AG10803 (cell line): ENCODE results near the gene UROS.
A peak's percentile ranks its signal among the peaks of the same experiment; 100 is the strongest.

Source experiments
- DNase-seq: peaks from one replicate; pipeline ENCODE4 v3.0.0; 2010; ENCODE audit warnings: low read depth
- H3K4me3 ChIP-seq: 2 replicates; pipeline ENCODE4 v1.5.1; 2011; ENCODE audit warnings: mild to moderate bottlenecking, low read length, control low read depth
- TF ChIP-seq, protein P1 (sequence below): conservative IDR thresholded peaks from 2 replicates; pipeline ENCODE4 v1.5.1; 2011; ENCODE audit warnings: mild to moderate bottlenecking, low read length, control low read depth, inconsistent platforms

The UROS gene

DNA sequence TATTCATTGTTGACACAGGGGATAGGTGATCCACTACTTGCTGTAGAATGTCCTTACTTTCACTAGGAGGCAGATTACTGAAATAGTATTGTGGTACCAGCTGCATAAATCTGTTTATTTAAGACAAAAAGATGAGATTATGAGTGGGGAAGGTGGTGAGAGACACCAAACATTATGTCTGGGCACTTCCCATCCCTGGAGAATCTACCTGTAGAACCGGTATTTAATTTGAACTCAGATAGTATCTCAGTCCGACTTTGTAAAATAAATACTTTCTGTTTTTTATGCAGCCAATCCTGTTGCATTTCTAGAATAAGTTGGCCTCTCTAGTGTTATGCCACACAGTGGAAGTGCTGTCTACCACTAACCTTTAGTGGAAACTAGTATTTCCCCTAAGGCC, 13.7 kb upstream of the UROS start:
- TF ChIP-seq, protein P1, sequence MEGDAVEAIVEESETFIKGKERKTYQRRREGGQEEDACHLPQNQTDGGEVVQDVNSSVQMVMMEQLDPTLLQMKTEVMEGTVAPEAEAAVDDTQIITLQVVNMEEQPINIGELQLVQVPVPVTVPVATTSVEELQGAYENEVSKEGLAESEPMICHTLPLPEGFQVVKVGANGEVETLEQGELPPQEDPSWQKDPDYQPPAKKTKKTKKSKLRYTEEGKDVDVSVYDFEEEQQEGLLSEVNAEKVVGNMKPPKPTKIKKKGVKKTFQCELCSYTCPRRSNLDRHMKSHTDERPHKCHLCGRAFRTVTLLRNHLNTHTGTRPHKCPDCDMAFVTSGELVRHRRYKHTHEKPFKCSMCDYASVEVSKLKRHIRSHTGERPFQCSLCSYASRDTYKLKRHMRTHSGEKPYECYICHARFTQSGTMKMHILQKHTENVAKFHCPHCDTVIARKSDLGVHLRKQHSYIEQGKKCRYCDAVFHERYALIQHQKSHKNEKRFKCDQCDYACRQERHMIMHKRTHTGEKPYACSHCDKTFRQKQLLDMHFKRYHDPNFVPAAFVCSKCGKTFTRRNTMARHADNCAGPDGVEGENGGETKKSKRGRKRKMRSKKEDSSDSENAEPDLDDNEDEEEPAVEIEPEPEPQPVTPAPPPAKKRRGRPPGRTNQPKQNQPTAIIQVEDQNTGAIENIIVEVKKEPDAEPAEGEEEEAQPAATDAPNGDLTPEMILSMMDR: no peak
- no peak overlapping the region for H3K4me3 ChIP-seq
- DNase-seq: no peak

DNA sequence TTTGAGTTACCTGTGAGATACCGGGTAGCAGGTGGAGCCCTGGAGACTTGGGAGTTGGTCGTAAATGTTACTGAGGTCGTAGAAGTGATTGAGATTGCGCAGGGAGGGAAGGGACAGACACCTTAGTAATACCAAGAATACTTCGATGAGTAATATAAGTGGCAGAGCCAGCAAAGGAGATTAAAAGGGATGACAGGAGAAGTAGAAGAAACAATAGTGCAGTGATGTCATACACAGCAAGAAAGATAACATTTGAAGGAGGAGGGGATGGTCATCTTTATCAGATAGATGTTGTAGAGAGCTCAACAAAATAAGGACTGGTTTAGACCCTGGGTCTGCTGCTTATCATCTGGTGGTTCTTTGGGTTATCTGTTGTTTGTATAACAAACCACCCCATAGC, 5.3 kb upstream of the UROS start:
- no peak overlapping the region for H3K4me3 ChIP-seq
- no peak for DNase-seq
- TF ChIP-seq, protein P1: no peak

DNA sequence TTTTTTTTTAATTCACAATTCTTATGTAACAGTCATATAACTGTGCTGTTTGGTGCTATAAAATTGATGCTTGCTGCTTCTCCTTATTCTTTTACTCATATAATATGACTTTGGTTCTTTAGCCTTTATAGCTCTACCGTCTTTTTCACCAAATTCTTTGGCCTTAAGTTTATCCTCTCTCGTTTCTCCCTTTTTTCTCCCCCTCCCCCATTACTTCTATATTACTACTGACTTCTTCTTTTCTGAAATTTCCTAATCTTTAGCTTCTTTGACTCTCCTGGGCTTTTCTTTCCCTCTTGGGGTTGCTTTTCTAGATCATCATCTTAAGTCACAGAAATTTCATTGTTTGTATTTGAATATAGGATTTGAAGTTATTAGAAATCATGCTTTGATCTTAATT, 4.1 kb upstream of the UROS start:
- DNase-seq: no peak
- H3K4me3 ChIP-seq: no peak overlapping the region
- TF ChIP-seq, protein P1: no peak

DNA sequence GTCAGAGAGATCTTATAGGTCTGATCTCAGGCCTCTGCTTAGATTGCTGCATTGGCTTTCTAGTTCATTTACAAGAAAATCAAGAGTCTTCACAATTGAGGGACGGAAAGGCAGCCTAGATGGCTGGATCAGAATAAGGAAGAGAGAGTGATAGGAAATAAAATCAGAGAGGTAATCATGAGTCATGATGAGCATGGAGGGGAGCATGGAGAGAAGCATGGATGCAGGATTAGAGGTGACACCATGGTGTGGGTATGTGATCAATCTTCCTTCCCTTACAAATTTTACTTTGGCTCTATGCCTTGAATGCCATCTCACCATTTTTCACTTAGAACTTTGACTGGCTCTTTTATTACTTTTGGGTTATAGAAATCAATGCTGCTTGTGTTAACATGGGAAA, 1.7 kb upstream of the UROS start:
- H3K4me3 ChIP-seq: peak overlapping the region; percentile 99
- DNase-seq: peak; percentile 28
- TF ChIP-seq, protein P1: no peak

DNA sequence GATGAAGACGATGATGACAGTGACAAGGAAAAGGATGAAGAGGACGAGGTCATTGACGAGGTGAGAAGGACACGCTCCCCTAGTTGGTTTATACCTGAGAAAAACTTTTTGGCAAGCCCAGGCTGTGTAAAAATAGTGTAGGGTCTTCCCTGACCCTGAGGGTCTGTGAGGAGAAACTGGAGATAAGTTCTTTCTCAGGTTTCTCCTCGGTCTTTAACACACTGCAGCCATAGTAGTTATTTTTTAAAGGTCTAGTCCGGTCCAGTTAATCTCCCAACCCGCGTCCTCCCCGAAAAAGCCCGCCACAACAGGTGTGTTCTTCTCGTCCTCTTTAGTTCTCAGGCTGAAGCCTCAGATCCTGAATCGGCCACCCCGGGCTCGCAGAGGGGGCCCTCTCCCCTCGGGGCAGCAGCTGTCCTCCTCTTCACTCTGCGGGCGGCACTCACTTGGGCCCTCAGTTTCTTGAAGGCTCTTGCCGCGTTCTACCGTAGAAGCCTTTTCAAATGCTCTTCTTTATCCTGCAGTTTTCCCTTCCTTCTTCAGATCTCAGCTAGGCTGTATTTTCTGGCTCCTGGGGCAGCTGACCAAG, 699 bp upstream of the UROS start:
- DNase-seq: no peak
- TF ChIP-seq, protein P1: no peak
- H3K4me3 ChIP-seq: peak overlapping the region; percentile 99

DNA sequence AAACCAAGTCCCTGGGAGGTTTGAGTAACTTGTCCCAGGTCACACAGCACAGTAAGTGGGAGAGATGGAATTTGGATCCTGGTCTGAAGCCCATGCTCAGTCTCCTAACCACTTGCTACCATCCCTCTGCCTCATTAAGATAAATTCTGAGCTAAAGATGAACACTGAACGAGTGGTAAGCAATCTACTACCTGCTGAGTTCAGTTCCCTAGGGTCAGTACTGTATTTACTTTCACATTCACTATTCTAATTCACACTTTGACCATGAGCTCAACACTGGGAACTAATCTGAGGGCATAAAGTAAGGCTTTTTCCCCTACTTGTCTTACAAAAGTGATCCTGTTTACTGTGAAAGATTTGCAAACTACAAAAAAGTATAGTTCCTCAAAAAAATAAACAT, 2.4 kb downstream of the UROS start:
- no peak for DNase-seq
- TF ChIP-seq, protein P1: no peak
- H3K4me3 ChIP-seq: no peak overlapping the region

DNA sequence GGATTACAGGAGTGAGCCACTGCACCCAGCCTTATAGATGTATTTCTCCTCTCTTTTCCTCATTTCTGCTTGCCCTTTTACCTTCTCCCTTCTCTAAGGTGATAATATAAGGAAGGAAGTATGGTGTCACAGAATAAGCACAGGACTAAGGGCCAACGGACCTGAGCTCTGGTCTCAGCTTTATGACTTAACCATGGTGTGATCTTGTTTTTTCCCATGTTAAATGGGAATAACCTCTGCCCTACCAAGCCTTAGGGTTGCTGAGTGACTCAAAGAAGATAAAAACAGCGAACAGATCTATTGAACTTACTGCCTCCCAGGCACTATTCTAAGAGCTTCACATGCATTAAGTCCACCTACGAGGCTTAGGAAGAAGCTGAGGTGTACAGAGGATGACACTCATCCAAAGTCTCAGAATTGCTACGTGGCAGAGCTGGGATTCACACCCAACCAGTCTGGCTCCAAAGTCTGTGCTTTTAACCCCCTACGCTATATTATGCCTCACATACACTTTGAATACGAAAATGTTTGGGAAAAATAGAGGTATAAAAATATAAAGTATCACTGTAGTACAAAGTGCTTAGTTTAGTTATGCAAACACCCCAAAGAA, 5.6 kb downstream of the UROS start:
- TF ChIP-seq, protein P1: no peak
- H3K4me3 ChIP-seq: no peak overlapping the region
- no peak for DNase-seq
